HFF-Myc (cell line): Measurements from ENCODE around the gene ACTR10.

Source experiments
- DNase-seq: peaks from one replicate; pipeline ENCODE4 v3.0.0-alpha.2; 2011; ENCODE audit warnings: low read depth; ENCODE audit errors: extremely low read depth
- H3K4me3 ChIP-seq: replicated peaks from 2 replicates; pipeline ENCODE4 v1.5.1; 2011; ENCODE audit warnings: low read depth, mild to moderate bottlenecking, control low read depth, low read length
- CTCF ChIP-seq: IDR thresholded peaks from 2 replicates; pipeline ENCODE4 v1.5.1; 2012; ENCODE audit warnings: mild to moderate bottlenecking, low read depth, low read length, control low read depth; ENCODE audit errors: missing control alignments

Gene ACTR10

GRCh38 chr14:58270628-58271027 is 70.7 kb downstream of the ACTR10 start:
- H3K4me3 ChIP-seq, result no peak overlapping the region
- TF ChIP-seq CTCF, result no peak
- no peak for DNase-seq

- H3K4me3 ChIP-seq, result no peak overlapping the region
- TF ChIP-seq CTCF, result peak; percentile 14
- peak; percentile 5 for DNase-seq
Measured at GRCh38 chr14:58272588-58273372, 72.8 kb downstream of the ACTR10 start.

GRCh38 chr14:58274881-58275280 is 74.9 kb downstream of the ACTR10 start:
- TF ChIP-seq CTCF, result no peak
- no peak overlapping the region for H3K4me3 ChIP-seq
- no peak for DNase-seq

GRCh38 chr14:58275527-58276190 is 75.7 kb downstream of the ACTR10 start:
- TF ChIP-seq CTCF, result no peak
- DNase-seq, result no peak
- no peak overlapping the region for H3K4me3 ChIP-seq

GRCh38 chr14:58276208-58276607 is 76.3 kb downstream of the ACTR10 start:
- TF ChIP-seq CTCF, result no peak
- no peak overlapping the region for H3K4me3 ChIP-seq
- DNase-seq, result no peak

- no peak for TF ChIP-seq CTCF
- H3K4me3 ChIP-seq, result no peak overlapping the region
- no peak for DNase-seq
Measured at GRCh38 chr14:58278177-58278576, 78.2 kb downstream of the ACTR10 start.
